GM12878 (cell line): ENCODE measurements around the gene ABCF1. TPM values are rescaled to one million over a fixed set of nuclear protein-coding genes. Genes with fewer than 3 reads are reported as not detected.

Experiments
- ATF3 ChIP-seq: IDR thresholded peaks from 2 replicates; pipeline ENCODE4 v1.6.1; 2011; ENCODE audit warnings: low read depth, mild to moderate bottlenecking, low read length, moderate library complexity, borderline replicate concordance; ENCODE audit errors: extremely low read depth
- BCL3 ChIP-seq: IDR thresholded peaks from 2 replicates; pipeline ENCODE4 v1.6.1; 2011; ENCODE audit warnings: borderline replicate concordance, low read depth, mild to moderate bottlenecking, moderate library complexity, low read length; ENCODE audit not compliant: insufficient read depth, poor library complexity, severe bottlenecking
- BHLHE40 ChIP-seq, 2 experiments: fragments of 450-650 bp in 1 of 2; IDR thresholded peaks; 2 replicates each; pipeline ENCODE4 v1.6.1; 2011 to 2017; ENCODE audit warnings: low read depth in 2 of 2, borderline replicate concordance in 1 of 2, improper control_type of control experiment in 1 of 2, low read length in 1 of 2, mild to moderate bottlenecking in 1 of 2
- BRCA1 ChIP-seq: IDR thresholded peaks from 2 replicates; pipeline ENCODE4 v1.6.1; 2011; ENCODE audit warnings: low read depth, low read length, improper control_type of control experiment
- EED ChIP-seq: sonication (generic); IDR thresholded peaks from 2 replicates; pipeline ENCODE4 v1.6.1; 2016; ENCODE audit warnings: antibody characterized with exemption, low read depth
- ESRRA ChIP-seq: IDR thresholded peaks from 2 replicates; pipeline ENCODE4 v1.6.1; 2012; ENCODE audit warnings: mild to moderate bottlenecking, low read length, improper control_type of control experiment
- FOXK2 ChIP-seq: fragments of 450-650 bp; IDR thresholded peaks from 2 replicates; pipeline ENCODE4 v1.6.1; 2017; ENCODE audit warnings: mild to moderate bottlenecking, moderate library complexity
- FOXM1 ChIP-seq: IDR thresholded peaks from 2 replicates; pipeline ENCODE4 v1.6.1; 2012; ENCODE audit warnings: low read depth, mild to moderate bottlenecking, inconsistent platforms, low read length, moderate library complexity
- IKZF2 ChIP-seq, 2 experiments: fragments of 450-650 bp; IDR thresholded peaks; 2 replicates each; pipeline ENCODE4 v1.6.1; 2017; ENCODE audit warnings: mild to moderate bottlenecking in 2 of 2, moderate library complexity in 2 of 2
- JUNB ChIP-seq: IDR thresholded peaks from 2 replicates; pipeline ENCODE4 v1.6.1; 2016; ENCODE audit warnings: antibody characterized with exemption, mild to moderate bottlenecking
- LARP7 ChIP-seq: fragments of 450-650 bp; IDR thresholded peaks from 2 replicates; pipeline ENCODE4 v1.6.1; 2017; ENCODE audit warnings: mild to moderate bottlenecking
- MYB ChIP-seq: fragments of 150-350 bp; IDR thresholded peaks from 2 replicates; pipeline ENCODE4 v1.6.1; 2014; ENCODE audit warnings: mild to moderate bottlenecking, low read depth, low read length, borderline replicate concordance
- NBN ChIP-seq: fragments of 450-650 bp; IDR thresholded peaks from 2 replicates; pipeline ENCODE4 v1.6.1; 2016
- NR2C2 ChIP-seq: IDR thresholded peaks from 2 replicates; pipeline ENCODE4 v1.6.1; 2011; ENCODE audit warnings: borderline replicate concordance, low read depth; ENCODE audit not compliant: control insufficient read depth, insufficient read length
- RB1 ChIP-seq: fragments of 450-650 bp; formaldehyde crosslinking; IDR thresholded peaks from 2 replicates; pipeline ENCODE4 v1.6.1; 2017; ENCODE audit warnings: mild to moderate bottlenecking, borderline replicate concordance
- RFX5 ChIP-seq: IDR thresholded peaks from 2 replicates; pipeline ENCODE4 v1.6.1; 2011; ENCODE audit warnings: low read depth, low read length, improper control_type of control experiment
- SPI1 ChIP-seq: IDR thresholded peaks from 2 replicates; pipeline ENCODE4 v1.6.1; 2011; ENCODE audit warnings: low read depth, mild to moderate bottlenecking, low read length, moderate library complexity, borderline replicate concordance; ENCODE audit not compliant: insufficient read depth
- TCF3 ChIP-seq: IDR thresholded peaks from 2 replicates; pipeline ENCODE4 v1.6.1; 2012; ENCODE audit warnings: low read depth, mild to moderate bottlenecking, low read length, borderline replicate concordance; ENCODE audit not compliant: insufficient read depth
- USF1 ChIP-seq: IDR thresholded peaks from 2 replicates; pipeline ENCODE4 v1.6.1; 2011; ENCODE audit warnings: borderline replicate concordance, low read depth, mild to moderate bottlenecking, moderate library complexity, mixed read lengths, low read length; ENCODE audit not compliant: insufficient read depth; ENCODE audit errors: extremely low read length
- YBX1 ChIP-seq: fragments of 450-650 bp; IDR thresholded peaks from 2 replicates; pipeline ENCODE4 v1.6.1; 2016; ENCODE audit warnings: antibody characterized with exemption
- polyA plus RNA-seq, 11 experiments: library from polyadenylated mRNA; depleted of rRNA in 4 of 11; unstranded in 6 of 11; stranded (reverse) in 5 of 11; fragments of >200 nt; fragmentation: Nextera tagmentation in 4 of 11; fragmentation: Illumina TruSeq in 1 of 11; extraction: Ambion mirVana in 4 of 11; extraction: Trizol in 1 of 11; gene quantifications; 1 replicate in 1 of 11; 2 replicates in 10 of 11; pipeline versions ENCODE4 v1.2.1 to v1.2.3, GENCODE V29; 2011 to 2016; ENCODE audit warnings: inconsistent platforms in 2 of 11, missing spikeins in 2 of 11, low read depth in 1 of 11
- total RNA-seq, 4 experiments: library from RNA; depleted of rRNA in 3 of 4; stranded (reverse); fragments of >200 nt in 3 of 4; fragmentation: Illumina TruSeq in 1 of 4; extraction: Trizol in 1 of 4; gene quantifications; 2 replicates each; pipeline versions ENCODE4 v1.2.1 to v1.2.3, GENCODE V29; 2013 to 2021
- TF ChIP-seq, protein P1 (sequence below): fragments of 450-650 bp; formaldehyde crosslinking; IDR thresholded peaks from 2 replicates; pipeline ENCODE4 v1.4.0; 2022; ENCODE audit warnings: mild to moderate bottlenecking, moderate library complexity
- TF ChIP-seq, protein P2 (sequence below): IDR thresholded peaks from 2 replicates; pipeline ENCODE4 v1.6.1; 2012; ENCODE audit warnings: low read length, inconsistent platforms

Gene ABCF1
- total and polyA plus RNA-seq, 10 of the 15 experiments (the other 5 are each of a cell fraction or from before 2014, with no cell fraction given), result 21.3 to 79.6 (median 55.9) TPM

DNA sequence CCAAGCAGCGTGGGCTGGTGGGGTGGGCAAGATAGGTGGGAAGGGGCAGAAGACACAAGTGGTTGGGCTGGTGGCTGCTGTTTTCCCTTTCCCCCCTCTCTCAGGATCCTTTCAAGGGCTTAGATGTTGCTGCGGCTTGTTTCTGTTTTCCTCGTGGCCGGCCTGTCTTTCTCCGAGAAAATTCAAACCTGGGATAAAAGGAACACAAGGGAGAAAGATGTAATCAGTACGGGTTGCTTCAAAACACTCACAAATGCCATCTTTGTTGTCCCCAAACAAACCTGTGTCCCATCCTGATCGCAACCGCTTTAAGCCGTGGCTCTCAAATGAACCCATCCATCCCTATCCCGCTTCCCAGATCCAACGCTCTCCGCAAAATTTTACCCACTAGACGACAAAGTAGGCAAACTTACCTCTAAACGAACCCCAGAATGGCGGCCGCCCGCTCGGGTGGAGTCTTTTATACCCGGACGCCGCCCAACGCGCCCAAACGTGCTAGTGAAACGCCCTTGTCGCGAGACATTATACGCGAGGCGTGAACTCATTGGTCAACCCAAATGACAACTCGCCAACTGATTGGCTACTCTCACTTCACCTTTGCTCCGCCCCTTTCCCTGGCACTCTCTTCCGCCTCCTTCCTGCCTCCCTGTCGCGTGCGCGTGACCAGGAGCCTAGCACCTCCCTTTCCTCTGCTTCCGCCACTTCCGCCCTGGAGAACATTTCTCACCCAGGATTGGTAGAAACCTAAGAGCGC lies 45.7 kb downstream of the ABCF1 start, which contains the start of gene PPP1R10 (continued):
- TF ChIP-seq, protein P1, sequence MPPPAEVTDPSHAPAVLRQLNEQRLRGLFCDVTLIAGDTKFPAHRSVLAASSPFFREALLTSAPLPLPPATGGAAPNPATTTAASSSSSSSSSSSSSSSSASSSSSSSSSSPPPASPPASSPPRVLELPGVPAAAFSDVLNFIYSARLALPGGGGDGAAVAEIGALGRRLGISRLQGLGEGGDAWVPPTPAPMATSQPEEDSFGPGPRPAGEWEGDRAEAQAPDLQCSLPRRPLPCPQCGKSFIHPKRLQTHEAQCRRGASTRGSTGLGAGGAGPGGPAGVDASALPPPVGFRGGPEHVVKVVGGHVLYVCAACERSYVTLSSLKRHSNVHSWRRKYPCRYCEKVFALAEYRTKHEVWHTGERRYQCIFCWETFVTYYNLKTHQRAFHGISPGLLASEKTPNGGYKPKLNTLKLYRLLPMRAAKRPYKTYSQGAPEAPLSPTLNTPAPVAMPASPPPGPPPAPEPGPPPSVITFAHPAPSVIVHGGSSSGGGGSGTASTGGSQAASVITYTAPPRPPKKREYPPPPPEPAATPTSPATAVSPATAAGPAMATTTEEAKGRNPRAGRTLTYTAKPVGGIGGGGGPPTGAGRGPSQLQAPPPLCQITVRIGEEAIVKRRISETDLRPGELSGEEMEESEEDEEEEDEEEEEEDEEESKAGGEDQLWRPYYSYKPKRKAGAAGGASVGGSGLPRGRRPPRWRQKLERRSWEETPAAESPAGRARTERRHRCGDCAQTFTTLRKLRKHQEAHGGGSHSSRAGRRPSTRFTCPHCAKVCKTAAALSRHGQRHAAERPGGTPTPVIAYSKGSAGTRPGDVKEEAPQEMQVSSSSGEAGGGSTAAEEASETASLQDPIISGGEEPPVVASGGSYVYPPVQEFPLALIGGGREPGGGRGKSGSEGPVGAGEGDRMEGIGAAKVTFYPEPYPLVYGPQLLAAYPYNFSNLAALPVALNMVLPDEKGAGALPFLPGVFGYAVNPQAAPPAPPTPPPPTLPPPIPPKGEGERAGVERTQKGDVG (CRISPR knock-in tag), result peak; percentile 89
- peak; percentile 86 for TF ChIP-seq BRCA1
- peak; percentile 87 for TF ChIP-seq RFX5
- 0 out of 2 replicates have a peak, but pooled peaks have one; percentile 60 for TF ChIP-seq MYB
- peak; percentile 87; the same call in 1 of the 2 replicates for TF ChIP-seq RB1
- peak; percentile 61 for TF ChIP-seq USF1
- TF ChIP-seq BHLHE40 (IDR thresholded peaks at IDR 0.05; ENCODE audit: borderline replicate concordance in 1 of 2, low read depth in 2 of 2, low read length in 1 of 2), result peak; percentile 95 to 98
- TF ChIP-seq JUNB, result no peak
- TF ChIP-seq SPI1, result peak; percentile 63
- TF ChIP-seq LARP7, result peak; percentile 73
- TF ChIP-seq ATF3, result peak; percentile 12; the same call in 1 of the 2 replicates
- TF ChIP-seq IKZF2 (IDR thresholded peaks at IDR 0.05), result peak; percentile 51 to 72; a peak in 3 of 4 replicates
- no peak for TF ChIP-seq YBX1
- peak; percentile 48; the same call in 1 of the 2 replicates for TF ChIP-seq EED
- TF ChIP-seq FOXK2, result peak; percentile 26; the same call in 1 of the 2 replicates
- TF ChIP-seq ESRRA, result 0 out of 2 replicates have a peak, but pooled peaks have one; percentile 71
- peak; percentile 91 for TF ChIP-seq FOXM1
- TF ChIP-seq, protein P2, sequence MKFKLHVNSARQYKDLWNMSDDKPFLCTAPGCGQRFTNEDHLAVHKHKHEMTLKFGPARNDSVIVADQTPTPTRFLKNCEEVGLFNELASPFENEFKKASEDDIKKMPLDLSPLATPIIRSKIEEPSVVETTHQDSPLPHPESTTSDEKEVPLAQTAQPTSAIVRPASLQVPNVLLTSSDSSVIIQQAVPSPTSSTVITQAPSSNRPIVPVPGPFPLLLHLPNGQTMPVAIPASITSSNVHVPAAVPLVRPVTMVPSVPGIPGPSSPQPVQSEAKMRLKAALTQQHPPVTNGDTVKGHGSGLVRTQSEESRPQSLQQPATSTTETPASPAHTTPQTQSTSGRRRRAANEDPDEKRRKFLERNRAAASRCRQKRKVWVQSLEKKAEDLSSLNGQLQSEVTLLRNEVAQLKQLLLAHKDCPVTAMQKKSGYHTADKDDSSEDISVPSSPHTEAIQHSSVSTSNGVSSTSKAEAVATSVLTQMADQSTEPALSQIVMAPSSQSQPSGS, result peak; percentile 46; the same call in 1 of the 2 replicates
- no peak for TF ChIP-seq NR2C2
- TF ChIP-seq BCL3, result peak; percentile 47
- peak; percentile 90 for TF ChIP-seq NBN
- peak; percentile 95; the same call in 1 of the 2 replicates for TF ChIP-seq TCF3
